ENCODE data around the gene MYD88. TPM values are rescaled to one million over a fixed set of nuclear protein-coding genes. Genes with fewer than 3 reads are reported as not detected.

MYD88 gene
- total RNA-seq, 1 donor from 2014 or later: 31.1 TPM

GRCh38 chr3:38136777-38137614, 1.5 kb upstream of the MYD88 start, which contains the start of gene ACAA1:
Gene ACAA1 (minus strand): TSS chr3:38137127. CDS start chr3:38137035, 92 bp downstream.
- H3K36me3 Mint-ChIP-seq: peaks cover 23% of the 10 kb centered on the region
- peak within 1 kb of the TSS; percentile 95 for H3K27ac Mint-ChIP-seq
- peaks cover 43% of the 10 kb centered on the region for H3K4me1 Mint-ChIP-seq (ENCODE audit: unreplicated experiment)
- TF ChIP-seq CTCF (conservative IDR thresholded peaks at IDR 0.05): no peak
- H3K9me3 Mint-ChIP-seq: no peaks in the 10 kb centered on the region
- H3K27me3 Mint-ChIP-seq: no peaks in the 10 kb centered on the region
- peak; percentile 98 for DNase-seq (ENCODE audit: extremely low spot score, unreplicated experiment)
- peak within 1 kb of the TSS; percentile 92 for H3K4me3 Mint-ChIP-seq

- H3K4me1 Mint-ChIP-seq (ENCODE audit: unreplicated experiment): peaks cover 43% of the 10 kb centered on the region
- no peak for DNase-seq (ENCODE audit: extremely low spot score, unreplicated experiment)
- peaks cover 19% of the 10 kb centered on the region for H3K36me3 Mint-ChIP-seq
Observed at GRCh38 chr3:38137615-38138348, 679 bp upstream of the MYD88 start.

GRCh38 chr3:38139191-38139590, 730 bp downstream of the MYD88 start:
- Mint-ChIP-seq H3K4me1 (ENCODE audit: unreplicated experiment) (peaks cover 32% of the 10 kb centered on the region), H3K36me3 (peaks cover 11% of the 10 kb centered on the region), H3K27me3 (no peaks in the 10 kb centered on the region), H3K4me3 (peak overlapping the region; percentile 92), H3K9me3 (no peaks in the 10 kb centered on the region), H3K27ac (peak overlapping the region; percentile 95)
- peak; percentile 52 for DNase-seq (ENCODE audit: extremely low spot score, unreplicated experiment)
- no peak for TF ChIP-seq CTCF (conservative IDR thresholded peaks at IDR 0.05)

More at GRCh38 chr3:38137615-38138348, 679 bp upstream of the MYD88 start:
- Mint-ChIP-seq H3K27ac (peak overlapping the region; percentile 95), H3K4me3 (peak overlapping the region; percentile 92), H3K27me3 (no peaks in the 10 kb centered on the region), H3K9me3 (no peaks in the 10 kb centered on the region)
- TF ChIP-seq CTCF (conservative IDR thresholded peaks at IDR 0.05): peak; percentile 50

GRCh38 chr3:38139652-38140051, 1.2 kb downstream of the MYD88 start:
- Mint-ChIP-seq H3K4me1 (ENCODE audit: unreplicated experiment) (peaks cover 28% of the 10 kb centered on the region), H3K4me3 (peak overlapping the region; percentile 92), H3K36me3 (peaks cover 8% of the 10 kb centered on the region), H3K9me3 (no peaks in the 10 kb centered on the region), H3K27ac (peak overlapping the region; percentile 95), H3K27me3 (no peaks in the 10 kb centered on the region)
- DNase-seq (ENCODE audit: extremely low spot score, unreplicated experiment): peak; percentile 55
- TF ChIP-seq CTCF (conservative IDR thresholded peaks at IDR 0.05): no peak

GRCh38 chr3:38140326-38141172, 2.1 kb downstream of the MYD88 start:
- peak overlapping the region; percentile 92 for H3K4me3 Mint-ChIP-seq
- no peak overlapping the region for H3K27ac Mint-ChIP-seq
- no peaks in the 10 kb centered on the region for H3K27me3 Mint-ChIP-seq
- DNase-seq (ENCODE audit: extremely low spot score, unreplicated experiment): peak; percentile 58
- H3K36me3 Mint-ChIP-seq: peaks cover 8% of the 10 kb centered on the region
- H3K4me1 Mint-ChIP-seq (ENCODE audit: unreplicated experiment): peaks cover 21% of the 10 kb centered on the region
- no peaks in the 10 kb centered on the region for H3K9me3 Mint-ChIP-seq
- TF ChIP-seq CTCF (conservative IDR thresholded peaks at IDR 0.05): no peak

Data from type B pancreatic cell (in vitro differentiated cells).